ENCODE results near the gene SPPL2B.
A peak's percentile ranks its signal among the peaks of the same experiment; 100 is the strongest.
"Not testable (repeated sequence)": the region's sequence is repeated elsewhere in the genome, so short reads cannot be mapped to it uniquely, and the experiment has no call there.

Gene SPPL2B

DNA sequence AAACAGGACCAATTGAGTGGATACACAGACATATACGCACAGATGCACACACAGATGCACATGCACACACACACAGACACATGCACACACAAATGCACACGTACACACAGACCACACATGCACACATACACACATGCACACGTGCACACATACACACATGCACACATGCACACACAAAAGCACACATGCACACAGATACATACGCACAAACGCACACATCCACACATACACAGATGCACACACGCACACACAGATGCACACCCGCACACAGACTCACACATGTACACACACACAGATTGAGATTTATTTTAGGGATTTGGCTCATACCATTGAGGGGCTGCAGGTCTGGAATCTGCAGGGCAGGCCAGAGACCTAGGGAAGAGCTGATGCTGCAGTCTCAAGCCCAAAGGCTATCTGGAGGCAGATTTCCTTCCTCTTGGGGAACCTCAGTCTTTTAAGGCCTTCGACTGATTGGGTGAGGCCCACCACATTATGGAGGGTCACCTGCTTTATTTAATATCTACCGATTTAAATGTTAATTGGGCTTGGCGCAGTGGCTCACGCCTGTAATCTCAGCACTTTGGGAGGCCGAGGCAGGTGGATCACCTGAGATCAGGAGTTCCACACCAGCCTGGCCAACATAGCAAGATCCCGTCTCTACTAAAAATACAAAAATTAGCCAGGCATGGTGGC, 54.2 kb downstream of the SPPL2B start:
- no peak for DNase-seq

DNA sequence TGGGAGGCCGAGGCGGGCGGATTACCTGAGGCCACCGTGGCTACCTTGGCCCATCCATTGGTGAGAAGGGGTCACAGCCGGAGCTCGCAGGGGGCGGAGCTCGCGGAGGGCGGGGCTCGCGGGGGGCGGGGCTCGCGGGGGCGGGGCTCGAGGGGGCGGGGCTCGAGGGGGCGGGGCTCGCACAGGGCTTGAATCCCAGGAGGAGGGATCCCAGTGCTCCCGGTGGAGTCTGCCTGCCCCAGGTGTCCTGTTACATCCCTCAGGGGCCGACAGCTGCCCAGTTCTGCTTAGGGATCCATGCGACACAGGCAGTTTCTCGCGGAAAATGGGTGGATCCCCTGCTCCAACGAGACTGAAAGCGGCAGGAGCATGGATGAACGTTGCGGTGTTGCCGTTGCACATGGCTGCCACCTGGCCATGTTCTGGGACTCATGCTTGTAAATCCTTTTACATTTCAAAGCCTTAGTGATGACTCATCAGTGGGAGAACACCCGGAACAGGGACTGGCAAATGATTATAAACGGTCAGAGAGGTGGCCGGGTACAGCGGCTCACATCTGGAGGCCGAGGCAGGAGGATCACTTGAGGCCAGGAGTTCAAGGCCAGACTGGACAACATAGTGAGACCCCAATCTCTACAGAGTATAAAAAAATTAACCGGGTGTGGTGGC, 56.7 kb downstream of the SPPL2B start:
- DNase-seq = peak in 1 of 2 experiments; percentile 13

DNA sequence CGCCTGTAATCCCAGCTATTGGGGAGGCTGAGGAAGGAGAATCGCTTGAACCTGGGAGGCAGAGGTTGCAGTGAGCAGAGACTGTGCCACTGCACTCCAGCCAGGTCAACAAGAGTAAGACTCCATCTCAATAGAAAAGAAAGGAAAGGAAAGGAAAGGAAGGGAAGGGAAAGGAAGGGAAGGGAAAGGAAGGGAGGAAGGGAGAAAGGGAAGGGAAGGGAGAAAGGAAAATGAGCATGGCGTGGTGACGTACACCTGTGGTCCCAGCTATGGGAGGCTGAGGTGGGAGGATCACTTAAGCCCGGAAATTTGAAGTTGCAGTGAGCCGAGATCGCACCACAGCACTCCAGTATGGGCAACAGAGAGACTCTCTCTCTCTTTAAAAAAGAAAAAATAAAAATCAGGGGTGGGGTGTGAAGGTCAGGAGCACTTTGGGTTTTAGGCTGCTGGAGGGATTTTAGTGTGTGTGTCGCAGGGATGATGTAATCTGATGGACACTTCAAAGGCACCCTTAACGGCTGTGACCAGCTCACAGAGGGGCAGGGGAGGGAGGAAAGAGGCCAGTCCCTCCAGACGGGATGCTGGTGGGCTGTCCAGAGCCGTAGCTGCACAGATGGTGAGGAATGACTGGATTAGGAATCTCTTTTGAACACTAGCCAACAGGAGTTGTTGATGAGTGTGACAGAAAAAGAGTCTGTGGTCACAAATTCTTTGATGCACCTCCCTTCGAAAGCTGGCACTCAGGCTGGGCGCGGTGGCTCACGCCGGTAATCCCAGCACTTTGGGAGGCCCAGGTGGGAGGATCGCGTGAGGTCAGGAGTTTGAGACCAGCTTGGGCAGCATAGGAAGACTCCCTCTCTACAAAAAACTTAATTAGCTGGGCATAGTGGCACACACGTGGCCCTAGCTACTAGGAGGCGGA, 59.1 kb downstream of the SPPL2B start:
- no peak for DNase-seq

DNA sequence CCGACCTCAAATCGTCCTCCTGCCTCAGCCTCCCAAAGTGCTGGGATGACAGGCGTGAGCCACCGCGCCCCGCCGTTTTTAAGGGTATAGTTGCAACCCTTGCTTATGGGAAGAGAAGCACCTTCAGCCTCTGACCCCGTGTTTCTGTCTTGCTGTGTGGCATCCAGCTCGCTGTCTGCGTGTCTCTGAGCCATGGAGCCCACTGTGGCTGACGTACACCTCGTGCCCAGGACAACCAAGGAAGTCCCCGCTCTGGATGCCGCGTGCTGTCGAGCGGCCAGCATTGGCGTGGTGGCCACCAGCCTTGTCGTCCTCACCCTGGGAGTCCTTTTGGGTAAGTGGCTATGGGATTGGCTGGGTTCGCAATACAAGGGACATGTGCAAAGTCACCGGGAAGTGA, 61.1 kb downstream of the SPPL2B start:
- no peak for DNase-seq

DNA sequence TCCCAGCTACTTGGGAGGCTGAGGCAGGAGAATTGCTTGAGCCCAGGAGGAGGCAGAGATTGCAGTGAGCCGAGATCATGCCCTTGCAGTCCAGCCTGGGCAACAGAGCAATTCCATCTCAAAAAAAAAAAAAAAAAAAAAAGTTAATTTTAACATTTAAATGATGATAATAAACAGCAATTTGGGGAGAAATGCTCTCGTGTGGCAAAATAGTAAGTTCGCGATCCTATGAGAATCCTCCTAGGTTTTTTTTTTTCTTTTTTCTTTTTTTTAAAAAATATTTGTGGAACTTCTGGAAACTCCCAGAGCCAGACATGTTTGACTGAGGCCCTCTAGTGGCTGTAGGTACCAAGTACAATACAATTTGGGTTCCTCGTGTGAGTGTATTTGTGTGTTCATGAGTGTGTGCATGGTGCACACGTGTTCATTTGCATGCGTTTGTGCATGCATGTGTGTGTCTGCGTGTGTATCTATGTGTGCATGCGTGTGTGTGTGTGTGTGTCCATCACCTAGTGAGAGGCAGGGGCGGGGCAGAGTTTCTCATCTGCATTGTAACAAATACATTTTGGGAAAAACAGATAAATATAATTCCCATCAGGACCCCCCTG, 62.7 kb downstream of the SPPL2B start:
- DNase-seq = peak; percentile 31 to 38

DNA sequence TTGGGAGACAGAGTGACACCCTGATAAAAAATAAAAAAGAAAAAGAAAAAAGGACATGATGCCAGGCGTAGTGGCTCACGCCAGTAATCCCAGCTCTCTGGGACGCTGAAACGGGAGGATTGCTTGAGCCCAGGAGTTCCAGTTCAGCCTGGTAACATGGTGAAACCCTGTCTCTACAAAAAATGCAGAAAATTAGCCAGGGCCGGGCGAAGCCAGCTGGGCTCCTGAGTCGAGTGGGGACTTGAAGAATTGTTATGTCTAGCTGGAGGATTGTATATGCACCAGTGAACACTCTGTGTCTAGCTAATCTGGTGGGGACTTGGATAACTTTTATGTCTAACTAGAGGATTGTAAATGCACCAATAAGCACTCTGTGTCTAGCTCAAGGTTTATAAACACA, 63.9 kb downstream of the SPPL2B start:
- no peak for DNase-seq

DNA sequence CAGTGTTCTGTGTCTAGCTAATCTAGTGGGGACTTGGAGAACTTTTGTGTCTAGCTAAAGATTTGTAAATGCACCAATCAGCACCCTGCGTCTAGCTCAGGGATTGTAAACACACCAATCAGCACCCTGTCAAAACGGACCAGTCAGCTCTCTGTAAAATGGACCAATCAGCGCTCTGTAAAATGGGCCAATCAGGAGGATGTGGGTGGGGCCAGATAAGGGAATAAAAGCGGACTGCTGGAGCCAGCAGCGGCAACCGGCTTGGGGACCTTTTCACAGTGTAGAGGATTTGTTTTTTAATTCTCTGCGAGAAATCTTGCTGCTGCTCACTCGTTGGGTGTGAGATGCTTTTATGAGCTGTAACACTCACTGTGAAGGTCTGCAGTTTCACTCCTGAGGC, 64.4 kb downstream of the SPPL2B start:
- not testable (repeated sequence) for DNase-seq

DNA sequence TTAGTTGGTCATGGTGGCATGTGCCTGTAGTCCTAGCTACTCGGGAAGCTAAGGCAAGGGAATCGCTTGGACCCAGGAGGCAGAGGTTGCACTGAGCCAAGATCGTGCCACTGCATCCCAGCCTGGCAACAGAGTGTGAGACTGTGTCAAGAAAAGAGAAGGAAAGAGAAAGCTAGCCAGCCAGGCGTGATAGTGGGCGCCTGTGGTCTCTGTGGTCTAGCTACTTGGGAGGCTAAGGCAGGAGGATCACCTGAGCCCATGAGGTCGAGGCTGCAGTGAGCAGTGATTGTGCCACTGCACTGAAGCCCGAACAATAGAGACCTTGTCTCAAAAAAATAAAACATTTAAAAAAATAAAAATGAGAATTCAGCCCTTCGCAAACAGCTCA, 65.6 kb downstream of the SPPL2B start:
- DNase-seq = no peak

DNA sequence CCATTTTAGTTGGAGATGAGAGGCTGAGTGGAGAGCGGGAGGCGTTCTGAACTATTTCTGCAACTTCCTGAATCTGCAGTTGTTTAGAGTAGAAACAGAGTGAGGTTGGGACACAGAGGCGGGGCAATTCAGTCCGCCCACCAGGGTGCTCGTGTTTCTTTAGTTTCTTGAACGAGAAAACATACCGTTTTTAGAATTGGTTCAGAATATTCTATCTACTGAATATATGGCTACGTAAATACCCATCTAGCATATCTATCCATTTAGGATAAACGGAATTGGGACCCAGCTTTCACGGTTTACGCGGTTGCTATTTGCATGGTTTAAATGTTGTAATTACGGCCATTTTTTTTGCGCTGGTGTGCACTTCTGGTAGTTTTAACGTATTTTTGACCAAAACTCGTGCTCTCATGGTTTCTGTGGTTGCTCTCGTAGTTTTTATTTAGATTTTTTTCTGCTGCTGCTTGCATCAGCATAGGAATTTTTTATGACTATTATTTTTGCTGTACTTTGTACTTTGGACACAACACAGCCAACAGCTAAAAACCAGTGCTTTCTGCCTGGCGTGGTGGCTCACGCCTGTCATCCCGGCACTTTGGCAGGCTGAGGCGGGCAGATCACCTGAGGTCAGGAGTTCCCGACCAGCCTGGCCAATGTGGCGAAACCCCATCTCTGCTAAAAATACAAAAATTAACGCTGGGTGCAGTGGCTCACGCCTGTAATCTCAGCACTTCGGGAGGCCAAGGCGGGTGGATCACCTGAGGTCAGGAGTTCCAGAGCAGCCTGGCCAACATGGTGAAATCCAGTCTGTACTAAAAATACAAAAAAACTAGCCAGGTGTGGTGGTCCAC, 66.2 kb downstream of the SPPL2B start:
- DNase-seq = no peak

DNA sequence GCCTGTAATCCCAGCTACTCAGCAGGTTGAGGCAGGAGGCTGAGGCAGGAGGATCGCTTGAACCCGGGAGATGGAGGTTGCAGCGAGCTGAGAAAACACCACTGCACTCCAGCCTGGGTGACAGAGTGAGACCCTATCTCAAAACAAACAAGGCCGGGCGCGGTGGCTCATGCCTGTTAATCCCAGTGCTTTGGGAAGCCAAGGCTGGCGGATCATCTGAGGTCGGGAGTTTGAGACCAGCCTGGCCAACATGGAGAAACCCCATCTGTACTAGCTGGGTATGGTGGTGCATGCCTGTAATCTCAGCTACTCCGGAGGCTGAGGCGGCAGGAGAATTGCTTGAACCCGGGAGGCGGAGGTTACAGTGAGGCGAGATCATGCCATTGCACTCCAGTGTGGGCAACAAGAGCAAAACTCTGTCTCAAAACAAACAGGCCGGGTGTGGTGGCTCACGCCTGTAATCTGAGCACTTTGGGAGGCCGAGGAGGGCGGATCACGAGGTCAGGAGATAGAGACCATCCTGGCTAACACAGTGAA, 66.9 kb downstream of the SPPL2B start:
- not testable (repeated sequence) for DNase-seq

DNA sequence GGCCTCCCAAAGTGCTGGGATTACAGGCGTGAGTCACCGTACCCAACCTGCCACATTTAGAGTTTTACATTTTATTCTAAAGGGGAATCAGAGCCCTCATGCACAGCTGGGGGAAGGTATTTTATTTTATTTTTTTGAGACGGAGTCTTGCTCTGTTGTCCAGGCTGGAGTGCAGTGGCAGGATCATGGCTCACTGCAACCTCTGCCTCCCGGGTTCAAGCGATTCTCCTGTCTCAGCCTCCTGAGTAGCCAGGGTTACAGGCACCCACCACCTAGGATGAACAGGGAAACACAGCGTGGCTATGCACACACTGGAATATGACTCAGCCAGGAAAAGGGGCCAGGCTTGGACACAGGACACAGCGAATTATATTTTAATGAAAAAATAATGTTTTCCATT, 68.7 kb downstream of the SPPL2B start:
- not testable (repeated sequence) for DNase-seq

DNA sequence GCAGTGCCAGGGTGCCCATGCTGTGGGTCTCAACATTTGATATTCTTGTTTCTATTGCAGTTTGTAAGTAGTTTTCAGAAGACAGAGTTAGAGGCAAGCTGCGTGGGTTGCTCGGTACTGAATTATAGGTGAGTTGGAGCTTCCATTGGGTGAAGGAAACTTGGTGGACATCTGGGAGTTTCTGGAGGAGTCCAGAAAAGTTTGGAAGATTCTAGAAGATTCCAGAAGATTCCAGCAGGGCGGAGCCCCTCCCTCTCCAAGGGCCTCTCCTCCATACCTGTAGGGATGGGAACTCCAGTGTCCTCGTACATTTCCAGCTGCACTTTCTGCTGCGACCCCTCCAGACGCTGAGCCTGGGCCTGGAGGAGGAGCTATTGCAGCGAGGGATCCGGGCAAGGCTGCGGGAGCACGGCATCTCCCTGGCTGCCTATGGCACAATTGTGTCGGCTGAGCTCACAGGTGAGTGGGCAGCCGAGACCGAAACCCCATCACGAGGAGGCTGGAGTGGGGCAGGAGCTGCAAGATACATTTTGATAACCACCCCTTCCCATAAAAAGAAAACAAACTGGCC, 70.3 kb downstream of the SPPL2B start:
- no peak for DNase-seq

DNA sequence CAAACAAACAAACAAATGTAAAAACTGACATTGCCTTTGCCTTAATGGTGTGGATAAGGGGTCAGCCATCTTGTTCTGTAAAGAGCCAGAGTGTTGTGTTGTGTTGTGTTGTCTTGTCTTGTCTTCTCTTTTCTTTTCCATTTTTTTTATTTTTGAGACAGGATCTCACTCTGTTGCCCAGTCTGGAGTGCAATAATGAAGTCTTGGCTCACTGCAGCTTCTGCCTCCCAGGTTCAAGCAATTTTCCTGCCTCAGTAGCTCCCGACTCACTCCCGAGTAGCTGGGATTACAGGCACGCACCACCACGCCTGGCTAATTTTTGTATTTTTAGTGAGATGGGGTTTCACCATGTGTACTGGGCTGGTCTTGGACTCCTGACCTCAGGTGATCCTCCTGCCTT, 71.1 kb downstream of the SPPL2B start:
- DNase-seq = no peak

Data from activated CD4-positive, alpha-beta T cell treated with anti-CD3 and anti-CD28 coated beads, Interleukin-2, amount 50 U/mL, for 48 hours (primary cell).